HepG2 (cell line): Measurements from ENCODE around the gene CORO7. TPM values are rescaled to one million over a fixed set of nuclear protein-coding genes. Genes with fewer than 3 reads are reported as not detected.
A peak's percentile ranks its signal among the peaks of the same experiment; 100 is the strongest.

Experiments
- EZH2 ChIP-seq: conservative IDR thresholded peaks from 2 replicates; pipeline ENCODE4 v1.6.1; 2012; ENCODE audit warnings: mild to moderate bottlenecking, low read depth, low read length, moderate library complexity
- FOXK2 ChIP-seq: fragments of 450-650 bp; IDR thresholded peaks from 2 replicates; pipeline ENCODE4 v1.6.1; 2016
- HINFP ChIP-seq: sonication (generic); formaldehyde crosslinking; IDR thresholded peaks from 2 replicates; pipeline ENCODE4 v1.4.0; 2020; ENCODE audit warnings: low read depth, mild to moderate bottlenecking, missing genetic modification reagents
- KIAA2018 ChIP-seq: sonication (generic); formaldehyde crosslinking; IDR thresholded peaks from 2 replicates; pipeline ENCODE4 v1.5.0; 2020; ENCODE audit warnings: mild to moderate bottlenecking, missing genetic modification reagents, borderline replicate concordance
- TEAD3 ChIP-seq: optimal IDR thresholded peaks from 2 replicates; pipeline ENCODE3; 2016; ENCODE audit warnings: borderline replicate concordance
- ZBTB7B ChIP-seq: sonication (generic); formaldehyde crosslinking; IDR thresholded peaks from 2 replicates; pipeline ENCODE4 v1.4.0; 2020; ENCODE audit warnings: missing genetic modification reagents
- ZNF318 ChIP-seq: sonication (generic); formaldehyde crosslinking; IDR thresholded peaks from 2 replicates; pipeline ENCODE4 v1.4.0; 2020; ENCODE audit warnings: mild to moderate bottlenecking, missing genetic modification reagents
- ZNF501 ChIP-seq: sonication (generic); formaldehyde crosslinking; IDR thresholded peaks from 2 replicates; pipeline ENCODE4 v1.5.1; 2020; ENCODE audit warnings: mild to moderate bottlenecking, moderate library complexity, missing genetic modification reagents
- ZNF691 ChIP-seq: sonication (generic); formaldehyde crosslinking; IDR thresholded peaks from 2 replicates; pipeline ENCODE4 v1.4.0; 2020; ENCODE audit warnings: missing genetic modification reagents, low read depth, mild to moderate bottlenecking, borderline replicate concordance
- polyA plus RNA-seq, 8 experiments: library from polyadenylated mRNA; depleted of rRNA in 3 of 8; stranded (reverse) in 7 of 8; unstranded in 1 of 8; fragments of >200 nt; fragmentation: Illumina TruSeq in 4 of 8; extraction: Trizol in 4 of 8; gene quantifications; 2 replicates each; pipeline versions ENCODE4 v1.2.1 to v1.2.3, GENCODE V29; 2011 to 2016; ENCODE audit warnings: low read depth in 4 of 8, missing spikeins in 1 of 8, mixed read lengths in 1 of 8; ENCODE audit not compliant: insufficient read depth in 1 of 8
- total RNA-seq, 5 experiments: library from RNA; depleted of rRNA; stranded (reverse); fragments of >200 nt; fragmentation: Illumina TruSeq; extraction: Trizol; gene quantifications; 2 replicates each; pipeline ENCODE4 v1.2.3, GENCODE V29; 2016; ENCODE audit warnings: low read depth in 1 of 5

Gene CORO7
- total and polyA plus RNA-seq, 2 of the 13 experiments (the other 11 are each of a cell fraction or from before 2014, with no cell fraction given), result 9.9 to 14.3 TPM

GRCh38 chr16:4370570-4371356, 45.6 kb downstream of the CORO7 start (continued):
- TF ChIP-seq ZNF691 (CRISPR knock-in tag) (peak; percentile 33; the same call in 1 of the 2 replicates), KIAA2018 (CRISPR knock-in tag) (no peak), ZNF501 (CRISPR knock-in tag) (0 out of 2 replicates have a peak, but pooled peaks have one; percentile 49), ZNF318 (CRISPR knock-in tag) (no peak), HINFP (CRISPR knock-in tag) (0 out of 2 replicates have a peak, but pooled peaks have one; percentile 7), EZH2 (no peak), ZBTB7B (CRISPR knock-in tag) (peak; percentile 44; the same call in 1 of the 2 replicates), FOXK2 (no peak), TEAD3 (CRISPR knock-in tag) (peak; percentile 47)
